Left lung (tissue), 10 donors: Measurements from ENCODE around the gene KRTAP10-3. TPM values are rescaled to one million over a fixed set of nuclear protein-coding genes. Genes with fewer than 3 reads are reported as not detected.

Experiments
- ATAC-seq: fragments of 200-7000 bp; cut with Tn5 transposase; one replicate; pipeline ENCODE4 v1.9.1; 2020; ENCODE audit warnings: moderate library complexity
- DNase-seq, 4 donors: peaks; one replicate each; pipeline ENCODE4 v3.0.0-alpha.2; 2013 to 2020
- H3K27ac ChIP-seq, 2 donors: fragments of 200-600 bp; sonication (generic) in 1 of 2; one replicate each; pipeline versions ENCODE4 v1.5.0 to v1.8.0; 2020 to 2021
- H3K27me3 ChIP-seq, 2 donors: fragments of 200-600 bp; sonication (generic) in 1 of 2; one replicate each; pipeline versions ENCODE4 v1.5.0 to v1.8.0; 2020 to 2021
- H3K36me3 ChIP-seq, 2 donors: fragments of 200-600 bp; sonication (generic) in 1 of 2; one replicate each; pipeline versions ENCODE4 v1.5.0 to v1.8.0; 2020 to 2021
- H3K4me1 ChIP-seq, 2 donors: fragments of 200-600 bp; one replicate each; pipeline ENCODE4 v1.8.0; 2021
- H3K4me3 ChIP-seq, 2 donors: fragments of 200-600 bp; sonication (generic) in 1 of 2; one replicate each; pipeline versions ENCODE4 v1.5.0 to v1.8.0; 2020 to 2021; ENCODE audit warnings: mild to moderate bottlenecking in 1 of 2
- H3K9me3 ChIP-seq, 2 donors: fragments of 200-600 bp; sonication (generic) in 1 of 2; one replicate each; pipeline versions ENCODE4 v1.5.0 to v1.8.0; 2020 to 2021
- CTCF ChIP-seq, 2 donors: fragments of 200-600 bp; sonication (generic) in 1 of 2; IDR thresholded peaks; one replicate each; pipeline versions ENCODE4 v1.5.0 to v1.8.0; 2021; ENCODE audit warnings: antibody characterized with exemption in 2 of 2
- intact Hi-C, 2 donors: fragments of 100-400 bp; cut with DNase I; formaldehyde crosslinking; loops; one replicate each; pipeline versions ENCODE4 v1.11.2 to v1.14.2; 2022
- polyA plus RNA-seq, 6 donors: library from polyadenylated mRNA; unstranded; fragments of 120-200 nt; gene quantifications; one replicate each; pipeline ENCODE4 v1.2.1, GENCODE V29; 2013; ENCODE audit not compliant: insufficient read length in 6 of 6
- total RNA-seq, 2 donors: library from RNA; stranded (reverse); fragmentation: NEBNext Ultra II Directional; extraction: Animal tissue kit (Norgen Biotek cat#: 25700); gene quantifications; one replicate each; pipeline ENCODE4 v1.2.1, GENCODE V29; 2021
- donor health status: DM: no; HTN: yes; CAD: no.
- donor health status: DM: no; HTN: no; CAD: no.

Gene KRTAP10-3
- total and polyA plus RNA-seq, 8 donors: not detected

GRCh38 chr21:44571844-44572782, 13.5 kb upstream of the KRTAP10-3 start:
- peaks cover 0 to 43% of the 10 kb centered on the region in 2 donors for H3K27me3 ChIP-seq
- H3K36me3 ChIP-seq: no peaks in the 10 kb centered on the region
- TF ChIP-seq CTCF (IDR thresholded peaks at IDR 0.05): no peak
- DNase-seq (peak in 1 of 4 donors; percentile 75), ATAC-seq (no peak)
- intact Hi-C loops: no loop called here
- H3K27ac ChIP-seq: no peak overlapping the region
- peaks cover 0 to 8% of the 10 kb centered on the region in 2 donors for H3K9me3 ChIP-seq
- H3K4me1 ChIP-seq: no peaks in the 10 kb centered on the region
- no peak overlapping the region for H3K4me3 ChIP-seq

- Histone ChIP-seq H3K27me3 (peaks cover 0 to 43% of the 10 kb centered on the region in 2 donors), H3K9me3 (no peaks in the 10 kb centered on the region), H3K4me1 (no peaks in the 10 kb centered on the region), H3K36me3 (no peaks in the 10 kb centered on the region), H3K27ac (no peak overlapping the region), H3K4me3 (no peak overlapping the region)
- no peak for ATAC-seq
- TF ChIP-seq CTCF (IDR thresholded peaks at IDR 0.05): no peak
- intact Hi-C loops: no loop called here
- no peak for DNase-seq
These were observed 12.7 kb upstream of the KRTAP10-3 start for GRCh38 chr21:44571296-44571695.

DNA sequence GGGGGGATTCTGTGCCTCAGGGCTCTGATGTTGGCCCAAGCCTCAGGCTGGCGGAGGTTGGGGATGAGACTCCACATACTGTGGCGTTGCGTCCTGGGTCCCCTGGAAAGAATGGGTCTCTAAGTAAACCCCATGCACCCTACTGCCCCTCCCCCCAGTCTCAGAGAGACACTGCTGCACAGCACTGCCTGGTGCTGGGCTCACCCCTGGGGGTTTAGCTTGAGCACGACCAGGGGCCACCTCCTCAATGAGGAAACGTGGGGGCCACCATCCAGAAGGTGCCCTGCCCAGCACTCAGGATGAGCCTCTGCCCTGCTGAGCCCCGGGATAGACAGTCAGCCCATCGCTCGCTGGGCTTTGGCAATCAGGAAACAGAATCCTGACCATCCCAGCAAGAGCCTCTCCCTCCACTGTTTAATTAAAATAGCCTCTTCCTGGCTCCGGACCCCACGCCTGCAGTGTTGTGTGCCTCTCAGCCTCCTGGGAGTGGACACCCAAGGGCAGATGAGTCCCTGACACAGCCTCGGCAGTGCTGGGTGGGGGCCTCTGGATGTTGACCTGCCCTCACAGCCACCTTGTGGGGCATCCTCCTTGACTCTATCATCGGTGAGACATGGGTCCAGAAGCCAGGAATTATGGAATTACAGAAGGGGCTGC, 11.4 kb upstream of the KRTAP10-3 start:
- DNase-seq (peak in 1 of 4 donors; percentile 55), ATAC-seq (no peak)
- TF ChIP-seq CTCF (IDR thresholded peaks at IDR 0.05): no peak
- Histone ChIP-seq H3K9me3 (no peaks in the 10 kb centered on the region), H3K4me1 (no peaks in the 10 kb centered on the region), H3K27me3 (peaks cover 0 to 36% of the 10 kb centered on the region in 2 donors), H3K36me3 (no peaks in the 10 kb centered on the region), H3K4me3 (no peak overlapping the region), H3K27ac (no peak overlapping the region)
- intact Hi-C loops: no loop called here

DNA sequence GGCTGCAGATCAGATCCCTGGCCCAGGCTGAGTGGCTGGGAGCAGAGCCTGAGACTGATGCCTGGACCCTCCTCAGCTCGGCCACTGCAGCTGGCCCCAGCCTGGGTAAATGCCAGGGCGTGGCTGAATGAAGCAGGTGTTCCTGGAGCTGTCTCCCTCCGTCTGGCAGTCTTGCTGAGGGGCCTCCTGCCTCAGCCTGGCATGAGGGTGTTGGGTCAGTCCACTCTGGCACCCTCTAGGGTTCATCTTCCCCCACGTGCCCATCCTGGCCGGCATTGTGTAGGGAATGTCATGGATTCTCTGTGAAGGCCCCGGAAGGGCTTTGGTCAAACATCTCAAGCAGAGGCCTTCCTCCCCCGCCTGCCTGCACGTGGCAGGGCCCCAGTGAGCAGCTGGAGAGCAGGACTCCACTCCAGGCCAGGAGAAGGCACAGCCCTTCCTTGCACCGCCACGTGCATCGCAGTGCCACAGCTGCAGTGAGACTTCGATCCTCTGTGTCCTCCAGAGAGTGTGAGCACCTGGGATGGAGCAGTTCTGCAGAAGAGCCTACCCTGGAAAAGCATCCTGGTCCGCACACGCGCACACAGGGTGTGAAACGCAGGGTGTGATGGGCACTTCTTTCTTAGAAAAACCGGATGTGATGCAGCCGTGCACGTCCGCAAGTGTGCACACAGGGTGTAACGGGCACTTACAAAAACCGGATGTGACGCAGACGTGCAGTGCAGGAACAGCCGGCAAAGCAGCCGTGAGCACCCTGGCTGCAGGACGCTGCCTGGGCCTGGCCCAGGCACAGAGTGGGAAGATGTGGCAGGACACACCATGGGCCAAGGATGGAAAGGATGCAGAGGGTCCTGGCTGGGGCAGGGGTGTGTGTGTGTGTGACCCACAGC, 10.3 kb upstream of the KRTAP10-3 start:
- DNase-seq (peak in 1 of 4 donors; percentile 47), ATAC-seq (no peak)
- Histone ChIP-seq H3K9me3 (no peaks in the 10 kb centered on the region), H3K4me1 (no peaks in the 10 kb centered on the region), H3K27ac (no peak overlapping the region), H3K27me3 (peaks cover 0 to 26% of the 10 kb centered on the region in 2 donors), H3K36me3 (no peaks in the 10 kb centered on the region), H3K4me3 (no peak overlapping the region)
- TF ChIP-seq CTCF (IDR thresholded peaks at IDR 0.05): no peak
- intact Hi-C loops: no loop called here
